Naive thymus-derived CD8-positive, alpha-beta T cell (primary cell): ENCODE results near the gene SLC8A3. TPM values are rescaled to one million over a fixed set of nuclear protein-coding genes. Genes with fewer than 3 reads are reported as not detected.

Experiments
- ATAC-seq, 2 donors: fragments of 150-1000 bp; cut with Tn5 transposase in 1 of 2; sonication (Bioruptor Pico), chemical (Tn5 transposase) in 1 of 2; 1 replicate in 1 of 2; 2 replicates in 1 of 2; pipeline ENCODE4 v1.10.0; 2021; ENCODE audit warnings: mild to moderate bottlenecking in 2 of 2, moderate library complexity in 2 of 2
- POLR2A ChIA-PET: fragments of 350-600 bp; sonication (Branson Sonifier 250); formaldehyde crosslinking; loops from one replicate; lab custom pipeline; 2021; ENCODE audit warnings: antibody characterized with exemption; lab: Charles Lee
- DNase-seq, 10 donors: peaks; one replicate each; pipeline versions ENCODE4 v3.0.0 to v3.0.0-alpha.2; 2020 to 2022
- H3K27ac Mint-ChIP-seq, 10 donors: one replicate each; pipeline ENCODE4 v1.8.0; 2020 to 2022; ENCODE audit warnings: mild to moderate bottlenecking in 10 of 10, mixed read lengths in 10 of 10, moderate library complexity in 4 of 10, inconsistent platforms in 1 of 10
- H3K27me3 Mint-ChIP-seq, 5 donors: one replicate each; pipeline ENCODE4 v1.8.0; 2021 to 2022; ENCODE audit warnings: mixed read lengths in 5 of 5
- H3K36me3 Mint-ChIP-seq, 3 donors: one replicate each; pipeline ENCODE4 v1.8.0; 2020 to 2022; ENCODE audit warnings: mixed read lengths in 3 of 3, mild to moderate bottlenecking in 2 of 3, inconsistent platforms in 1 of 3
- H3K4me1 Mint-ChIP-seq, 4 donors: one replicate each; pipeline ENCODE4 v1.8.0; 2021 to 2022; ENCODE audit warnings: mixed read lengths in 4 of 4
- H3K4me3 Mint-ChIP-seq, 10 donors: one replicate each; pipeline ENCODE4 v1.8.0; 2020 to 2022; ENCODE audit warnings: mild to moderate bottlenecking in 10 of 10, mixed read lengths in 10 of 10, moderate library complexity in 6 of 10, inconsistent platforms in 1 of 10
- H3K9me3 Mint-ChIP-seq, 9 donors: one replicate each; pipeline ENCODE4 v1.8.0; 2020 to 2022; ENCODE audit warnings: mixed read lengths in 9 of 9, mild to moderate bottlenecking in 3 of 9, inconsistent platforms in 1 of 9, moderate library complexity in 1 of 9
- polyA plus RNA-seq, 3 donors: library from polyadenylated mRNA; unstranded; fragments of 300-500 nt; fragmentation: Illumina TruSeq; gene quantifications; one replicate each; pipeline ENCODE4 v1.2.3, GENCODE V29; 2021
- total RNA-seq, 8 experiments: library from RNA in 2 of 8; stranded (reverse) in 2 of 8; gene quantifications; one replicate each; pipeline ENCODE4 v1.2.3 and lab custom pipeline; 2021 to 2026

Gene SLC8A3
- total and polyA plus RNA-seq, 5 experiments from 2014 or later = not detected

DNA sequence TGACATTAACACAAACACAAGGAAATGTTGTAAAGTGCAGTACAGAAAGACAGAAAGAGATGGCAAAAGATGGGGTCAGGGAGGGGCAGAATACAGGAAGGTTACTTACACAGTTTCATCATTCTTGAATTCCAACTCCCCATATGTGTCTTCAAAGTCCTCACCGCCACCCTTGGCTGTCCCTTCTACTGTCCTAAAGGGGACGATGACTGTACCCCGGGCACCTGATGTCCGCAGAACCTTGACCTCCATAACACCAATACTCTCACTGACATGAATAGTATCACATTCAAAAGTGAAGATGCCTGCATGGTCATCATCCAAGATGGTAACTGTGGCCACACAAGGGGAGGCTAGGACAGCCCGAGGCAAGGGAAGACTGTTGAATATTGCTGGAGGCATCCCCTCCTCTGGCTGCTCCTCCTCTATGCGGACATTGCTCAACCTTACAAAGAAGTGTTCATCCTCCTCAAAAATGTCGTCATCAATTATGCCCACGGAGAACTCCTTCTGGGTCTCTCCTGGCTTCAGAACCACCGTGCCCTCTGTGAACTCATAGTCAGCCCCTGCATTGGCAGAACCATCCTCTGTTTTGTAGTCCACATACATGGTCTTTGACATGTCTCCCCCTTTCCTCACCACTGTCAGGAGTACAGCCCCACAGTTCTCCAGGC is 22.1 kb downstream of the SLC8A3 start:
- Mint-ChIP-seq H3K4me1 (no peaks in the 10 kb centered on the region), H3K9me3 (peaks cover 0 to 6% (median 0%) of the 10 kb centered on the region in 9 donors), H3K36me3 (no peaks in the 10 kb centered on the region), H3K4me3 (no peak overlapping the region), H3K27me3 (peaks cover 7 to 39% (median 22%) of the 10 kb centered on the region in 5 donors), H3K27ac (no peak overlapping the region)
- DNase-seq (no peak), ATAC-seq (no peak)
- POLR2A ChIA-PET = no interaction called here

DNA sequence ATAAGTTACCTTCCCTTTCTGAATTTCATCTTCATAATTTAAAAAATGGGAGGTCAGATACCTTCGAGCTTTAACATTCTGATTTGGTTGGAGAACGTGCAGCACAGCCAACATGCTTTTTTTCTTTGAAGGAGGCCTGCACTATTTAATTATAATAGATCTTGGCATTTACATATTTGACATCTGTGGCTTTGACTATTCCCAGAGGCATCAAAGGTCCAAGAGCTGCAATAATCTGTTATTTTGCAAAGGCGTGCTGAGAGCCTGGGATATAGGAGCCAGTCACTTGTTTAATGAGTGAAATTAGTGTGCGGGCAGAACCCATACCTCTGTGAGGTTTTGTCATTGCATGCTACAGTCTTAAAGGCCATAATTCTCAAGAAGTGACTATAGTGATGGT is 26.4 kb downstream of the SLC8A3 start:
- Mint-ChIP-seq H3K4me3 (no peak overlapping the region), H3K36me3 (no peaks in the 10 kb centered on the region), H3K27ac (no peak overlapping the region), H3K9me3 (no peaks in the 10 kb centered on the region), H3K4me1 (no peaks in the 10 kb centered on the region), H3K27me3 (peaks cover 3 to 34% (median 18%) of the 10 kb centered on the region in 5 donors)
- ATAC-seq (no peak), DNase-seq (no peak)
- POLR2A ChIA-PET = no interaction called here

DNA sequence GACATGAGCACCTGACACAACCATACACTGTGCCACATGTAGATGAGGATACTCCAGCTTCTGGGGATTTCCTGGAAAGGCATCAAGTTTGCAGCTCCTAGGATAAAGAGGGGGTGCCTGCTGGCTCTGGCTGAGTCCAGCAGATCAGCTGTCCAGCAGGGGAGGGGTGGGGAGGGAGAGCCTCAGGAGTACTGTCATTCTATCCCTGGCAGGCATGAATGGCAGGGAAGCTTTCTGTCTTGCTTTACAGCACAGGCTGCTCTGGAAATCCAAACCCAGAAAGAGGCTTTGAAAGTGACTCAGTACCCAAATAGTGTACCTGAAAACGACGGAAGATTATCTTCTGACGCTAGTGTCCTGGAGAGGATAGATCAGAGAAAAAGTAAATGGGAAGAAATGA is 32.2 kb downstream of the SLC8A3 start:
- no peak for DNase-seq
- Mint-ChIP-seq H3K4me1 (no peaks in the 10 kb centered on the region), H3K36me3 (no peaks in the 10 kb centered on the region), H3K4me3 (no peak overlapping the region), H3K27ac (no peak overlapping the region), H3K9me3 (no peaks in the 10 kb centered on the region), H3K27me3 (peaks cover 4 to 45% (median 16%) of the 10 kb centered on the region in 5 donors)
- POLR2A ChIA-PET = no interaction called here
- no peak for ATAC-seq

DNA sequence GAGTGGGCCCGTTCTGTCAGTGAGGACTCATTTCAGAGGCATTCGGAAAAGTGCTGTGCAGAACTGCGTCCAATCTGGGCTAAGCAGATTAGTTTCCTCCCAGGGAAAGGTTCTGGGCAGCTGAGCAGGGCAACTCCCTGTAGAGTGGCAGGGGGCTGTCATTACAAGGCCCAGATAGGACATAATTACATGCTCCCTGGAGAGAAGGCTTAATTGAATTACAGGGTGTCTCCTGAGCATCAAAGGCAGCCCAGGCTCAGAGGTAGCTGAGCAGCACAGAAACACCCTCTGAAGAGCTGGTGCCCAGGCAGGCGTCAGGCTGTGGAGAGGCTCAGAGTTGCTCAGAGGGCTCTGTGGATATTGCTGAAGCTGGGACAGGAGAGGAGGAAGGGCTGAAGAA is 36.0 kb downstream of the SLC8A3 start:
- no peak for DNase-seq
- no peaks in the 10 kb centered on the region for H3K4me1 Mint-ChIP-seq
- POLR2A ChIA-PET = no interaction called here
- H3K27me3 Mint-ChIP-seq = peaks cover 1 to 59% (median 12%) of the 10 kb centered on the region in 5 donors
- no peaks in the 10 kb centered on the region for H3K36me3 Mint-ChIP-seq
- H3K27ac Mint-ChIP-seq = no peak overlapping the region
- ATAC-seq = no peak
- no peaks in the 10 kb centered on the region for H3K9me3 Mint-ChIP-seq
- H3K4me3 Mint-ChIP-seq = no peak overlapping the region

DNA sequence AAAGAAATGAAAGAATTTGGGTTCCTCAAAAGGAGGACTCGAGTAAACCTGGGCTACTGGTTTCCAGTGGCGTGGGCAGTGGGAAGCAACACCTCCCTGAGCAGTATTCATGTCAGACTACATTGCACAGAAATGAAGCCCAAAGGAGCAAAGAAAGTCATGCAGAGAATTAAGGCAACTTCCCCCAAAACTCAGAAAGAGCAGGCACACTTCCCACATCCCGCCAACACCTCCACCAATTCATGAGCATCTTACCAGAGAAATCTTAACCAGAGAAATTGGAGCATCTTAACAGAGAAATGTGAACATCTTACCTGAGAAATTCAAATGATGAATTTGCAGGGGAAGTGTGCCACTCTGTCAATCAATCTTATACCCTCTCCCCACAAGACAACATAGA is 36.7 kb downstream of the SLC8A3 start:
- ATAC-seq = no peak
- POLR2A ChIA-PET = no interaction called here
- H3K9me3 Mint-ChIP-seq = no peaks in the 10 kb centered on the region
- H3K27ac Mint-ChIP-seq = no peak overlapping the region
- H3K36me3 Mint-ChIP-seq = no peaks in the 10 kb centered on the region
- peaks cover 2 to 59% (median 12%) of the 10 kb centered on the region in 5 donors for H3K27me3 Mint-ChIP-seq
- H3K4me1 Mint-ChIP-seq = no peaks in the 10 kb centered on the region
- no peak overlapping the region for H3K4me3 Mint-ChIP-seq
- DNase-seq = no peak

DNA sequence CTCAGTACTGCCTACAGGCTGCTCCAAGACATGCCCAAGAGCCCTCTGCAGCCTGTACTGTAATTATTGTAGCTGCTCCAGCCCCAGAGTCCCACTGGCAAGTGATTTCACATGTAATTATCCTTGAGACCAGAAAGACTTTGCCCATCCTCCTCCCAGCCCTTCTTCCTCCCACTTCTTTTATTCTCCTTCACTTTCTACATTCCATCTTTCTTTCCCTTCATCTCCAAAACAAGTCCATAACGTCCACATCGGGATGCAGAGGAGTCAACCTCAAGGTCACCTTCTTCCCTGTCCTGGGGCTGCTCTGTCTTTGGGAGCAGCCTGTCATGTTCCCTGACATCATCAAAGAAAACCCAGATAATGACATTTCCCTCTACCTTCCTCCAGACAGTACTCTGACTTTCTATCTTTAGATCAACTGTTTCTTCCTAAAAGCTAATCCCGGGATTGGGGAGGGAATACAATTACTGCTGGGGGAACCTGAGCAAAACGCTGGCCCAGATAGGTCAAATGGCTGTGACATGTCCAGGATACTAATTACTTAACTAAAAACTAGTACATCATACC is 39.1 kb downstream of the SLC8A3 start:
- no peaks in the 10 kb centered on the region for H3K36me3 Mint-ChIP-seq
- POLR2A ChIA-PET = no interaction called here
- DNase-seq (no peak), ATAC-seq (no peak)
- H3K9me3 Mint-ChIP-seq = no peaks in the 10 kb centered on the region
- H3K27me3 Mint-ChIP-seq = peaks cover 2 to 65% (median 8%) of the 10 kb centered on the region in 5 donors
- no peak overlapping the region for H3K4me3 Mint-ChIP-seq
- no peaks in the 10 kb centered on the region for H3K4me1 Mint-ChIP-seq
- H3K27ac Mint-ChIP-seq = no peak overlapping the region

DNA sequence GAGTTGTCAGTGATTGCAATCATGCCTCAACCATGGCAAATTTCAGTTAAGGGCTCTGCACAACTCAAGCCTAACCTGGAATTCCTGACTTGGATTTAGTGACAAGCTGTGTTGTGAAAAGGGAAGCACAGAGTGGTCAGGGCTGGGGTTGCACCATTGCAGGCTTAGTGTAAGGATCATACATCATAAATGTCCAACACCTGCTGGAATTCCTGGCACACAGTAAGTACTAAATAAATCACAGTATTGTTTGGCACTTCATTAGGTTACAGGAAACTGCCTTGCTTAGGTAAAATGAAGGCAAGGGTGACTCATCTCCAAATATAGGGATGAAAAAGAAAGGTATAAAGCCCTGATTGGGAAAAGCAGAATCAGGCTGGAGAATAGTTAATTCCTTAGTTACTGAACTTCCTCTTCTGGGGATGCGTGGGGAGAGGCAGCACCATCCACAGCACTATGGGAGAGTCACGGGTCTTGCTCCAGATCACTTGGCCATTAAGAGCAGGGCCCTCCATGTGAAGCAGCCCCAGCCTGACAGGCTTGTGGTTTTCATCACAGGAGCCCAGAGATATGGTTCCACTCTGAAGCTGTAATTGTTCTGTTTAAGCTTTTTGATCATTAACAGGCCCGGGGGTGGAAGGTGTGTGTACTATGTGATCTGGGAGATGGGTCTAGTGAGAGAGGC is 39.7 kb downstream of the SLC8A3 start:
- DNase-seq = no peak
- Mint-ChIP-seq H3K9me3 (no peaks in the 10 kb centered on the region), H3K27ac (no peak overlapping the region), H3K27me3 (peaks cover 2 to 65% (median 8%) of the 10 kb centered on the region in 5 donors), H3K4me1 (no peaks in the 10 kb centered on the region), H3K4me3 (no peak overlapping the region), H3K36me3 (no peaks in the 10 kb centered on the region)
- POLR2A ChIA-PET = no interaction called here
- ATAC-seq = no peak

DNA sequence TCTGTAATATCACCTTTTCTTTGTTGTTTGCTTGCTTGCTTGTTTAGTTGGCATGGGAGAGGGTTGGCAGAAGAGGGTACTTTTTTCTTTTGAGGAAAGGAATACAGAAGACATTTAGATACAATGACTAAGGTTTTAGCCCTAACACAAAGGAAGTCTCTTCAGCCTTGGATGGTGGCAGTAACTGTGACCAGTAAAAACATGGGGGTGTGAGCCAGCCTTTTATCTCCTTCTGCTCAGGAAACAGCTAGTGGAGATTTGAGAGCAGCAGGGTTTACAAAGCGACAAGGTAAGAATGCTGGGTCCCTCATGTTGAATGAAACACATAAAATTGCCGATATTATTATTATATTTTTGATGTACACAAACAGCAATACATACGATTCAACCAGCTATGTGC is 40.4 kb downstream of the SLC8A3 start:
- H3K27ac Mint-ChIP-seq = no peak overlapping the region
- no peak overlapping the region for H3K4me3 Mint-ChIP-seq
- no peaks in the 10 kb centered on the region for H3K4me1 Mint-ChIP-seq
- POLR2A ChIA-PET = no interaction called here
- H3K36me3 Mint-ChIP-seq = no peaks in the 10 kb centered on the region
- ATAC-seq (no peak), DNase-seq (no peak)
- H3K27me3 Mint-ChIP-seq = peaks cover 2 to 58% (median 12%) of the 10 kb centered on the region in 5 donors
- no peaks in the 10 kb centered on the region for H3K9me3 Mint-ChIP-seq

DNA sequence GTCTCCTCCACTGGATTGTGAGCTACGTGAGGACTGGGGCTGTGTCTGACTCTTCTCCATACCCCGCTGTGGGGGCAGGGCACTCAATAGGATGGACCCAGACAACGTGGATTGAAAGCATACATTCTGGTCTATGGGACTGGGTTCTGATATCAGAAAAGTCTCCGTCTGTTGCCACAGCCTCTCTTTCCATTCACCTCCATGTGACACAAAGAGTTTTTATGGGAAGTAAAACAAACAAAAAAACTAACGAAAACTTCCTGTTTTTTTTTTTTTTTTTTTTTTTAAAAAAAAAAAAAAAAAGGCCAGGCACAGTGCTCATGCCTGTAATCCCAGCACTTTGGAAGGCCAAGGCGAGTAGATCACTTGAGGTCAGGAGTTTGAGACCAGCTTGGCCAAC is 44.7 kb downstream of the SLC8A3 start:
- peaks cover 0 to 50% (median 11%) of the 10 kb centered on the region in 5 donors for H3K27me3 Mint-ChIP-seq
- H3K4me1 Mint-ChIP-seq = no peaks in the 10 kb centered on the region
- H3K9me3 Mint-ChIP-seq = no peaks in the 10 kb centered on the region
- POLR2A ChIA-PET = no interaction called here
- ATAC-seq (no peak), DNase-seq (no peak)
- H3K4me3 Mint-ChIP-seq = no peak overlapping the region
- H3K36me3 Mint-ChIP-seq = no peaks in the 10 kb centered on the region
- no peak overlapping the region for H3K27ac Mint-ChIP-seq

DNA sequence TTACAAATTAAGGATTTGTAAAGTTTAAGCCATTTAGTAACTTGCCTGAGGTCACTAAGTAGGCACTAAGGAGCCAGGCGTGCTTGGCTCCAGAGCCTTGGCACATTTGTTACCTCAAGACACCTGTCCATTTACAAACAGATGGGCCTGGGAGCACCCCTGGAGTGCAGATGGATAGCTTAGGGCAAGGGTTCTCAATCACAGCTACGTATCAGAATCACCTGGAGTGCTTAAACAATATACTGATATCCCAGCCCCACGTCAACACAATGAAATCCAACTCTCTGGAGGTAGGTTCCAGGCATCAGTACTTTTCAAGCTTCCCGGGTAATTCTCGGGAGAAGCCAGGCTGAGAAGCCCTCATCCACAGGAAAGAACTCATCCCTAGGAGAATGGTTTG is 45.4 kb downstream of the SLC8A3 start:
- peaks cover 0 to 46% (median 11%) of the 10 kb centered on the region in 5 donors for H3K27me3 Mint-ChIP-seq
- POLR2A ChIA-PET = no interaction called here
- no peak for DNase-seq
- H3K4me3 Mint-ChIP-seq = no peak overlapping the region
- H3K9me3 Mint-ChIP-seq = no peaks in the 10 kb centered on the region
- H3K4me1 Mint-ChIP-seq = no peaks in the 10 kb centered on the region
- no peak overlapping the region for H3K27ac Mint-ChIP-seq
- no peaks in the 10 kb centered on the region for H3K36me3 Mint-ChIP-seq
- no peak for ATAC-seq

DNA sequence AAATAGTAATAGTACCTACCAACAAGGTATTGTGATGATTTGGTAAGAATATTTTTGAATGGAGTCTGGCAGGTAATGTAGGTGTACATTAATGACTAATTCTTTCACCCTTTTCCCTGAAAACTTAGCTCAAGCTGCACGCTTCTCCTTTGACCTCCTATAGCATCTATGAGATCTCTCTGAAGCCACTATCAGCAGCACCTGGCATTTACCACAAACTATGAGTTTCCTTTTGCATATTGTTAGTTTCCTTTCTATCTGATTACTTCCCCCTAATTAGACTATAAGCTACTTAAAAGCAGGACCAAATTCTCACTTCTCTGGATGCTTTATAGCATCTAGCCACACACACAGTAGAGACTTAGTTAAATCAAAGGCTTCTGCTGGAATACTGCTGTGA is 48.1 kb downstream of the SLC8A3 start:
- H3K4me3 Mint-ChIP-seq = no peak overlapping the region
- peaks cover 0 to 19% (median 5%) of the 10 kb centered on the region in 5 donors for H3K27me3 Mint-ChIP-seq
- no peak overlapping the region for H3K27ac Mint-ChIP-seq
- no peak for ATAC-seq
- H3K4me1 Mint-ChIP-seq = no peaks in the 10 kb centered on the region
- POLR2A ChIA-PET = no interaction called here
- H3K9me3 Mint-ChIP-seq = no peaks in the 10 kb centered on the region
- no peaks in the 10 kb centered on the region for H3K36me3 Mint-ChIP-seq
- DNase-seq = no peak

DNA sequence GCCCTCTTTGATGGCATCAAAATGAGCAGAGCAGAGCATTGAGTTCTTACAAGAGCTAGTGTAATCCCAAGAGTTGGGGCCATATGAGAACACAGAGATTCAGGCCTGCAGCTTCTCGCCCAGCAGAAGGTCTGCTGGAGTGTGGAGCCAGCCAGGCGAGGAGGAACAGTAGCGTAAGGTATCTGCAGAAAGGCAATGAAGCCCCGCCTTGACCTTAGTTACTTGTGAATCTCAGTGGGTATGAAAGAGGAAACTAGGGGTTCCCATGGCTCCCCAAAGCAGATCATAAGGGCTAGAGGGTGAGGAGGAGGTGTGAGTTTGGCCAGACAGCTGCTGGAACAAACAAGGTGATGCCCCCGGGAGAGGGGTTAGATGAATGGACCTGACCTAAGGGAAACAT is 49.4 kb downstream of the SLC8A3 start:
- Mint-ChIP-seq H3K4me1 (no peaks in the 10 kb centered on the region), H3K27me3 (peaks cover 3 to 19% (median 6%) of the 10 kb centered on the region in 5 donors), H3K36me3 (no peaks in the 10 kb centered on the region), H3K27ac (no peak overlapping the region), H3K4me3 (no peak overlapping the region), H3K9me3 (no peaks in the 10 kb centered on the region)
- DNase-seq (no peak), ATAC-seq (no peak)
- POLR2A ChIA-PET = no interaction called here

DNA sequence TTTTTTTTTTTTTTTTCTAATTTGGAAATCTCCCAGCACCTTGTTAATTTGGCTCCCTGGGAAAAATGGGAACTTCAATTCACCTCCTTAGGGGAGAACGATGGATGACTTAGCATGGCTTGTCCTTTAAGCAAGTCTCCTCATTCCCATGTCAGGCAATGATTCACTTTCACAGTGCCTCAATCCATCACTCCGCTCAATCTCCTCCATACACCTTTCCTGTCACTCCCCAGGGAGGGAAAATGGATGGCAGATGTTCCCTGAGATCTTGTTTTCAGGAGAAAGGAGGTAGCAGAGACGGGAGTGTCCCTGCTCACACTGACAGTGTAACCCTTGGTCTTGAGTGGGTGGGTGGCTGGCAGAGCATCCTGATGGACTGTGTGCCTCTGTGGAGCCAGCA is 51.0 kb downstream of the SLC8A3 start:
- no peak for ATAC-seq
- Mint-ChIP-seq H3K4me1 (no peaks in the 10 kb centered on the region), H3K9me3 (no peaks in the 10 kb centered on the region), H3K36me3 (no peaks in the 10 kb centered on the region), H3K27me3 (peaks cover 4 to 25% (median 7%) of the 10 kb centered on the region in 5 donors), H3K27ac (no peak overlapping the region), H3K4me3 (no peak overlapping the region)
- POLR2A ChIA-PET = no interaction called here
- DNase-seq = no peak
